Natural killer cell (primary cell): Measurements from ENCODE around the gene CYBB. TPM values are rescaled to one million over a fixed set of nuclear protein-coding genes. Genes with fewer than 3 reads are reported as not detected.

ENCODE experiments used
- ATAC-seq, 3 donors: fragments of 150-1000 bp in 2 of 3; fragments of 200-7000 bp in 1 of 3; cut with Tn5 transposase; 1 replicate in 1 of 3; 2 replicates in 2 of 3; pipeline ENCODE4 v1.10.0; 2021; ENCODE audit warnings: mild to moderate bottlenecking in 2 of 3, moderate library complexity in 2 of 3
- DNase-seq, 2 donors: peaks; one replicate each; pipeline versions ENCODE4 v3.0.0 to v3.0.0-alpha.2; 2013 to 2021; ENCODE audit warnings: mixed read lengths in 1 of 2
- H3K27ac ChIP-seq: one replicate; pipeline ENCODE4 v1.5.1; 2013; ENCODE audit warnings: mild to moderate bottlenecking, low read length
- H3K27me3 ChIP-seq: one replicate; pipeline ENCODE4 v1.6.1; 2013; ENCODE audit warnings: low read length; ENCODE audit not compliant: control insufficient read depth, insufficient read depth
- H3K36me3 ChIP-seq: one replicate; pipeline ENCODE4 v1.6.1; 2013; ENCODE audit warnings: low read length; ENCODE audit not compliant: control insufficient read depth, insufficient read depth
- H3K4me1 ChIP-seq: one replicate; pipeline ENCODE4 v1.6.1; 2013; ENCODE audit warnings: low read length; ENCODE audit not compliant: control insufficient read depth, insufficient read depth
- H3K4me3 ChIP-seq: one replicate; pipeline ENCODE4 v1.5.1; 2013; ENCODE audit warnings: low read length
- H3K9me3 ChIP-seq: one replicate; pipeline ENCODE4 v1.6.1; 2013; ENCODE audit warnings: low read length; ENCODE audit not compliant: control insufficient read depth, insufficient read depth
- H3K27ac Mint-ChIP-seq, 2 donors: one replicate each; pipeline ENCODE4 v1.8.0; 2022; ENCODE audit warnings: mild to moderate bottlenecking in 2 of 2, mixed read lengths in 2 of 2, moderate library complexity in 1 of 2
- H3K27me3 Mint-ChIP-seq, 2 donors: one replicate each; pipeline ENCODE4 v1.8.0; 2022; ENCODE audit warnings: low read depth in 2 of 2, mixed read lengths in 2 of 2
- H3K36me3 Mint-ChIP-seq: one replicate; pipeline ENCODE4 v1.8.0; 2022; ENCODE audit warnings: mixed read lengths
- H3K4me1 Mint-ChIP-seq, 2 donors: one replicate each; pipeline ENCODE4 v1.8.0; 2022; ENCODE audit warnings: mixed read lengths in 2 of 2
- H3K4me3 Mint-ChIP-seq: one replicate; pipeline ENCODE4 v1.8.0; 2022; ENCODE audit warnings: mild to moderate bottlenecking, moderate library complexity, mixed read lengths
- H3K9me3 Mint-ChIP-seq, 2 donors: one replicate each; pipeline ENCODE4 v1.8.0; 2022; ENCODE audit warnings: mixed read lengths in 2 of 2
- CTCF ChIP-seq: fragments of 200-600 bp; IDR thresholded peaks from one replicate; pipeline ENCODE4 v1.8.0; 2022; ENCODE audit warnings: antibody characterized with exemption
- WGBS: methylation state at CpG from one replicate; pipeline ENCODE4 v1.1.7; 2013; ENCODE audit warnings: missing lambda C conversion rate; ENCODE audit not compliant: insufficient coverage; 5-methylcytosine and 5-hydroxymethylcytosine counted together
- intact Hi-C: fragments of 100-400 bp; cut with micrococcal nuclease; formaldehyde crosslinking; loops from one replicate; pipeline ENCODE4 v1.14.2; 2022
- total RNA-seq, 4 donors: library from RNA; stranded (reverse); fragments of 120-200 nt in 1 of 4; gene quantifications; one replicate each; pipeline versions ENCODE4 v1.2.3 to v1.2.4, GENCODE V29; 2013 to 2022

The CYBB gene
- total RNA-seq, 3 donors from 2014 or later (not counting 1 experiment from before 2014, with no cell fraction given): 11.3 to 25.6 (median 20.9) TPM

DNA sequence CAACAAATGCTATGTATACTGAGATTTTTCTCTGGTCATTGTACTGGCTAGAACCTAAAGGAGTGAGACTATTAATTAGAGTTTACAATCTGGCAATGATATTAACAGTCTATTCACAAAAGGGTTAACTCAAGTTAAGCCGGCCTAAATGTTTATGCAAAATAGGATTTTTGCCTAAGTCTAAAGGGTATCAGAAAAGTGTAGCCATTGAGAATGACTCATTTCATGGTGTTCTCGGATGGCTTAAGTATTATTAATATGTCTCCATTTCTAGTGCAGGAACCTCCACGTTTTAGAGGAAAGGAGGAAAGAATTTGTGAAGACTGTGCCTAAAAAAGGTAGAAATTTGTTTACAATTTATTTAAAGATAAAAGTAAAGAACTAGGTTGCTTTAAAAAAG lies 37.7 kb downstream of the CYBB start:
- DNase-seq (no peak), ATAC-seq (no peak)
- TF ChIP-seq CTCF: no peak
- Histone ChIP-seq H3K27me3 (no peaks in the 10 kb centered on the region), H3K4me3 (no peak overlapping the region), H3K4me1 (no peaks in the 10 kb centered on the region), H3K36me3 (no peaks in the 10 kb centered on the region), H3K9me3 (no peaks in the 10 kb centered on the region), H3K27ac (peak overlapping the region; percentile 25)
- H3K36me3 Mint-ChIP-seq: no peaks in the 10 kb centered on the region
- 63% methylated on average over 1 of the region's 3 CpGs for WGBS
- H3K27me3 Mint-ChIP-seq: peaks cover 3 to 18% of the 10 kb centered on the region in 2 donors
- H3K4me1 Mint-ChIP-seq: no peaks in the 10 kb centered on the region
- no peak overlapping the region for H3K4me3 Mint-ChIP-seq
- H3K27ac Mint-ChIP-seq: no peak overlapping the region
- intact Hi-C loops: no loop called here
- no peaks in the 10 kb centered on the region for H3K9me3 Mint-ChIP-seq

- no CpG with 5 or more reads among the region's 2 CpGs for WGBS
- Mint-ChIP-seq H3K27ac (no peak overlapping the region), H3K27me3 (peaks cover 3 to 18% of the 10 kb centered on the region in 2 donors), H3K36me3 (no peaks in the 10 kb centered on the region), H3K9me3 (no peaks in the 10 kb centered on the region), H3K4me3 (no peak overlapping the region), H3K4me1 (no peaks in the 10 kb centered on the region)
- DNase-seq (no peak), ATAC-seq (no peak)
- H3K27me3 ChIP-seq: no peaks in the 10 kb centered on the region
- H3K4me3 ChIP-seq: no peak overlapping the region
- no peaks in the 10 kb centered on the region for H3K36me3 ChIP-seq
- no peaks in the 10 kb centered on the region for H3K9me3 ChIP-seq
- no peaks in the 10 kb centered on the region for H3K4me1 ChIP-seq
- TF ChIP-seq CTCF: no peak
- intact Hi-C loops: no loop called here
- H3K27ac ChIP-seq: peak overlapping the region; percentile 60
These were observed 38.2 kb downstream of the CYBB start for GRCh38 chrX:37818031-37818430.

- Histone ChIP-seq H3K4me3 (no peak overlapping the region), H3K27me3 (no peaks in the 10 kb centered on the region), H3K27ac (no peak overlapping the region), H3K36me3 (no peaks in the 10 kb centered on the region), H3K9me3 (no peaks in the 10 kb centered on the region), H3K4me1 (peaks cover 8% of the 10 kb centered on the region)
- no peak for TF ChIP-seq CTCF
- Mint-ChIP-seq H3K4me1 (peaks cover 11 to 14% of the 10 kb centered on the region in 2 donors), H3K27ac (no peak overlapping the region), H3K27me3 (peaks cover 3 to 18% of the 10 kb centered on the region in 2 donors), H3K4me3 (no peak overlapping the region), H3K9me3 (no peaks in the 10 kb centered on the region), H3K36me3 (no peaks in the 10 kb centered on the region)
- no CpG with 5 or more reads among the region's 1 CpG for WGBS
- intact Hi-C loops: loop anchor here (10.0 kb wide), 1 partner anchor 316 kb away; no protein-coding TSS in a partner anchor
- DNase-seq (no peak), ATAC-seq (no peak)
These were observed 40.8 kb downstream of the CYBB start for GRCh38 chrX:37820646-37821045.
